Thoracic aorta (tissue), 2 donors: ENCODE measurements around the gene TMEM167A. TPM values are rescaled to one million over a fixed set of nuclear protein-coding genes. Genes with fewer than 3 reads are reported as not detected.

Experiments
- ATAC-seq: fragments of 150-250 bp; one replicate; pipeline ENCODE4 v1.8.0; 2017; ENCODE audit warnings: low read depth; ENCODE audit not compliant: insufficient number of reproducible peaks, low FRiP score
- DNase-seq: peaks from one replicate; pipeline ENCODE4 v3.0.0-alpha.2; 2020; ENCODE audit warnings: low spot score
- H3K27ac ChIP-seq, 2 donors: fragments of 200-600 bp; sonication (generic); 1 replicate in 1 of 2; 2 replicates in 1 of 2; pipeline ENCODE4 v1.5.1; 2016; ENCODE audit warnings: mild to moderate bottlenecking in 2 of 2, moderate library complexity in 2 of 2
- H3K27me3 ChIP-seq: fragments of 200-600 bp; sonication (generic); replicated peaks from 2 replicates; pipeline ENCODE4 v1.6.0; 2016; ENCODE audit warnings: mild to moderate bottlenecking; ENCODE audit not compliant: insufficient read depth
- H3K36me3 ChIP-seq: fragments of 200-600 bp; sonication (generic); one replicate; pipeline ENCODE4 v1.5.1; 2016
- H3K4me1 ChIP-seq, 2 donors: fragments of 200-600 bp; sonication (generic); 1 replicate in 1 of 2; 2 replicates in 1 of 2; pipeline versions ENCODE4 v1.5.1 to v1.6.0; 2016; ENCODE audit warnings: low read depth in 2 of 2, mild to moderate bottlenecking in 1 of 2; ENCODE audit not compliant: control insufficient read depth in 1 of 2
- H3K4me3 ChIP-seq: fragments of 200-600 bp; sonication (generic); 2 replicates; pipeline ENCODE4 v1.5.1; 2016; ENCODE audit warnings: mild to moderate bottlenecking
- H3K9me3 ChIP-seq: fragments of 200-600 bp; sonication (generic); 2 replicates; pipeline ENCODE4 v1.5.1; 2016
- CTCF ChIP-seq: fragments of 200-600 bp; sonication (generic); IDR thresholded peaks from one replicate; pipeline ENCODE4 v1.5.1; 2019; ENCODE audit warnings: antibody characterized with exemption
- total RNA-seq, 2 donors: library from RNA; depleted of rRNA; stranded (reverse); fragments of >200 nt; gene quantifications; one replicate each; pipeline versions ENCODE4 v1.1.0 to v1.2.3, GENCODE V29; 2016

TMEM167A gene
- total RNA-seq, 2 donors from 2014 or later = 55.6 to 58.6 TPM

GRCh38 chr5:83029912-83030311 is 47.3 kb downstream of the TMEM167A start:
- ATAC-seq (no peak), DNase-seq (no peak)
- Histone ChIP-seq H3K36me3 (no peaks in the 10 kb centered on the region), H3K9me3 (no peaks in the 10 kb centered on the region), H3K4me1 (no peaks in the 10 kb centered on the region), H3K27ac (no peak overlapping the region), H3K4me3 (no peak overlapping the region), H3K27me3 (no peaks in the 10 kb centered on the region)
- no peak for TF ChIP-seq CTCF

- H3K4me1 ChIP-seq = no peaks in the 10 kb centered on the region
- no peaks in the 10 kb centered on the region for H3K9me3 ChIP-seq
- no peaks in the 10 kb centered on the region for H3K27me3 ChIP-seq
- no peak for TF ChIP-seq CTCF
- no peaks in the 10 kb centered on the region for H3K36me3 ChIP-seq
- no peak overlapping the region for H3K4me3 ChIP-seq
- no peak overlapping the region for H3K27ac ChIP-seq
- ATAC-seq (no peak), DNase-seq (no peak)
These were observed 50.1 kb downstream of the TMEM167A start for GRCh38 chr5:83026930-83027687.

- H3K27ac ChIP-seq = no peak overlapping the region
- ATAC-seq (no peak), DNase-seq (no peak)
- no peaks in the 10 kb centered on the region for H3K36me3 ChIP-seq
- TF ChIP-seq CTCF = no peak
- no peaks in the 10 kb centered on the region for H3K27me3 ChIP-seq
- H3K9me3 ChIP-seq = no peaks in the 10 kb centered on the region
- no peak overlapping the region for H3K4me3 ChIP-seq
- H3K4me1 ChIP-seq = no peaks in the 10 kb centered on the region
These were observed 50.7 kb downstream of the TMEM167A start for GRCh38 chr5:83026516-83026915.

GRCh38 chr5:83025690-83026478 is 51.3 kb downstream of the TMEM167A start:
- TF ChIP-seq CTCF = no peak
- no peaks in the 10 kb centered on the region for H3K9me3 ChIP-seq
- no peaks in the 10 kb centered on the region for H3K36me3 ChIP-seq
- H3K27me3 ChIP-seq = no peaks in the 10 kb centered on the region
- H3K4me3 ChIP-seq = no peak overlapping the region
- ATAC-seq (no peak), DNase-seq (no peak)
- no peak overlapping the region for H3K27ac ChIP-seq
- H3K4me1 ChIP-seq = no peaks in the 10 kb centered on the region

- DNase-seq (no peak), ATAC-seq (no peak)
- no peak for TF ChIP-seq CTCF
- H3K36me3 ChIP-seq = no peaks in the 10 kb centered on the region
- H3K4me1 ChIP-seq = no peaks in the 10 kb centered on the region
- H3K4me3 ChIP-seq = no peak overlapping the region
- no peak overlapping the region for H3K27ac ChIP-seq
- H3K27me3 ChIP-seq = no peaks in the 10 kb centered on the region
- H3K9me3 ChIP-seq = no peaks in the 10 kb centered on the region
These were observed 54.9 kb downstream of the TMEM167A start for GRCh38 chr5:83022334-83022733.
